ENCODE results near the gene PEX5.
A peak's percentile ranks its signal among the peaks of the same experiment; 100 is the strongest.

PEX5 gene

DNA sequence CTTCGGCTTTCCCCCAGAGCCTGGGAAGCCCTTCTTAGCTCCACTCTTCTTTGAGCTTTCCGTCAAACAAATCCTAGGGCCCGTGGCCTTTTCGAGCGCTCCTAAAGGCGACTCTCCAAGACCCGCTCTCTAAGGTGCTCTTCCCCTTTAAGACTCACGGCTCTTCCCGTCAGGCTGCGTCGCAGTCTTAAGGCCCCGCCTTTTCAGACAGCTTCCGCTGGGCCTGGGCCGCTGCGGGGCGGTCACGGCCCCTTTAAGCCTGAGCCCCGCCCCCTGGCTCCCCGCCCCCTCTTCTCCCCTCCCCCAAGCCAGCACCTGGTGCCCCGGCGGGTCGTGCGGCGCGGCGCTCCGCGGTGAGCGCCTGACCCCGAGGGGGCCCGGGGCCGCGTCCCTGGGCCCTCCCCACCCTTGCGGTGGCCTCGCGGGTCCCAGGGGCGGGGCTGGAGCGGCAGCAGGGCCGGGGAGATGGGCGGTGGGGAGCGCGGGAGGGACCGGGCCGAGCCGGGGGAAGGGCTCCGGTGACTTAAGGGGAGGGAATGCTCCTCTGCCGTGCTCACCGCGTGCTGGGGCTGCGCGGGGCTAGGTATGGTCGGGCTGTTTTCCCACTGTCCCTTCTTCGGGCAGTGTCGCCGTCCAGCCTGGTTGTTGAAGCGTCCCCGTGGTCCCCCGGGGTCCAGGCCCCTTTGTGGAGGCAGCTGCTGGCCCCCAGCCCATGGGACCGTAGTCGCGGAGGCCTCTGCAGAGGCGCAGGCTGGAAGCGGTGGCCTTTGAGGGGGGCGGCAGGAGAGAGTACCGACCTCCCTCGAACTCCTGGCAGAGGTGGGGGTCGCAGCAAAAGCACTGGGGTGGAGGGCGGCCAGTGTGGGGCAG is at the start of gene PEX5:
Gene PEX5 (plus strand): TSS at position 289 of the 870 bp plus-strand sequence. CDS start 692 bp downstream, outside the sequence.
- DNase-seq (peak; percentile 83), ATAC-seq (peak; percentile 99)

- DNase-seq (no peak), ATAC-seq (no peak)
Measured at GRCh38 chr12:7141351-7142005, 48.0 kb upstream of the PEX5 start.

GRCh38 chr12:7142056-7142644 is 47.3 kb upstream of the PEX5 start:
- DNase-seq = peak; percentile 61
- ATAC-seq = peak; percentile 71

GRCh38 chr12:7142809-7143465 is 46.5 kb upstream of the PEX5 start:
- no peak for ATAC-seq
- DNase-seq = no peak

GRCh38 chr12:7143564-7143963 is 45.9 kb upstream of the PEX5 start:
- ATAC-seq = no peak

GRCh38 chr12:7144414-7145120 is 44.9 kb upstream of the PEX5 start:
- ATAC-seq (no peak), DNase-seq (no peak)

More at GRCh38 chr12:7143564-7143963, 45.9 kb upstream of the PEX5 start:
- no peak for DNase-seq

GRCh38 chr12:7145671-7146070 is 43.8 kb upstream of the PEX5 start:
- ATAC-seq = no peak
- no peak for DNase-seq

GRCh38 chr12:7146228-7146627 is 43.3 kb upstream of the PEX5 start:
- DNase-seq (no peak), ATAC-seq (no peak)

DNA sequence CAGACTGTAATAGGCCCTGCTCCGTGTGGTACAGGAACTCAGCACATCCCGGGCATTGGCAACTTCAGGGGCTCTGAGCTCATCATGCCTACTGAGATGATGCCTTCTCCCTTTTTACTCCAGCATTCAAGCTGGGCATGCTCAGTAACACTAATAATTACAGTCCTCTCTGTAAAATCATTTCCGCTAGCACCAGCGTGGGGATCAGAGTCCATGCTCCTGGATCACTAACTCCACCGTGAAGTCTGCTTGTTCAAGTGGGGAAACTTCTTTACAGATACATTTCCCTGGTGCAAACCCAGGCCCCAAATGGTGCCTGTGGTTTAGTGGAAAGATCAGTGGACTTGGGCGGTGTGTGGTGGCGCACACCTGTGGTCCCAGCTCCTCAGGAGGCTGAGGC is 42.6 kb upstream of the PEX5 start:
- DNase-seq (no peak), ATAC-seq (no peak)

DNA sequence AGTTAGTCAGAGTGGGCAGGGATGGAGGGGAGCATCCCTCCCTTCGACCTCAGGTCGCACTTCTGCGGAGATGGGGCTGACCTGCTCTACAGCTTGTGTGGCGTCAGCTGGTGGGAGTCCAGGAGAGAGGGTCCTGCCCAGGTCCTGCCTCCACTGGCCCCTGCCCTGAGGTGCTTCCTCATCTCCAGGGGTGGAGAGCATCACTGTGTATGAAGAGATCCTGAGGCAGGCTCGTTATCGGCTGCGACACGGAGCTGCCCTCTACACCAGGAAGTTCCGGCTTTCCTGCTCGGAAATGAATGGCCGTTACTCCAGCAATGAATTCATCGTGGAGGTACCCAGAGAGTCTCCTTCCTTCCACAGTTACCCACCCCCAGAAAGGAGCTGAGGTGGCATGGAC is 39.1 kb upstream of the PEX5 start:
- no peak for DNase-seq

DNA sequence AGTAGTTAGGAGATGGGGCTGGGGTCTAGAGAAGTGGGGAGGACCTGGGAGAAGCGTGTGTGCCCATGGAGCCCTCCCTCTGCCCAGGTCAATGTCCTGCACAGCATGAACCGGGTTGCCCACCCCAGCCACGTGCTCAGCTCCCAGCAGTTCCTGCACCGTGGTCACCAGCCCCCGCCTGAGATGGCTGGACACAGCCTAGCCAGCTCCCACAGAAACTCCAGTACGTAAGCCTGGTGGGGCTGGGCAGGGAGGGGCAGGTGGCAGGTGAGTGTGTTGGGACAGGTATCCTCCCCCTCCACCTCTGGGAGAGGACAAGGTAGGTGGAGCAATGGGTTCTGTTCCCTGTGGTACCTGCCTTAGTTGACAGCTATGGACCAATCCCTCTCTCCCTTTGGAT is 38.6 kb upstream of the PEX5 start:
- DNase-seq = no peak
- no peak for ATAC-seq

More for the DNA sequence above, 39.1 kb upstream of the PEX5 start:
- no peak for ATAC-seq

DNA sequence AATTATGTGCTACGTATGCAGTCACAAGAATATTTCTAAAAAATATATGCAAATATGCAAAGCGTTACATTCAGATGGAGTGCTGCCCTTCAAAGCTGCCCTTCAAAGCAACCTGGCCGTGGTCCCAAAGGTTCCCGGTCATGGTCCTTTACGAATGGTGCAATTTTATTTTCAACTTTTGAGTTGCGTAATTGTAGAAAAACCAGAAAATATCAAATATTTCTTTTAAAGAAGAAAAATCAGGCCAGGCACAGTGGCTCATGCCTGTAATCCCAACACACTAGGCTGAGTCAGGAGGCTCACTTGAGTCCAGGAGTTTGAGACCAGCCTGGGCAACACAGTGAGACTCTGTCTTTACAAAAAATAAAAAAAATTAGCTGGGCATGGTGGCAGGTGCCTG is 38.0 kb upstream of the PEX5 start:
- ATAC-seq (no peak), DNase-seq (no peak)

DNA sequence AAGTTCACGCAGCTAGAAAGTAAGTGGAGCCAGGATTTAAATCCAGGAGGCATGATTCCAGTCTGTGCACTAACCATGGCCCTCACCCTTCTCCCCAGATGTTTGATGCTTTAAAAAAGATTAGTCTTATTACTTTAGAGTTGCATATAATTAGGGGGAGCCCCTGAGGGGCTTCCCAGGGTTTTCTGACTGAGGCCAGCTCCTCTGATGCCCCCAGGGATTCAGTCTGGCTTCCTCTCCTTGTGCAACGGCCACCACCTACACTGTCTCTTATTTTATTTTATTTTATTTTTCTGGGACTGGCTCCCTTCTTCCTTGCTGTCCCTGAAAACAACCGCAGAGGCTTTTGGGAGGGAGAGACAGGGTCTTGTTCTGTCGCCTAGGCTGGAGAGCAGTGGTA is 36.7 kb upstream of the PEX5 start:
- ATAC-seq (no peak), DNase-seq (no peak)

DNA sequence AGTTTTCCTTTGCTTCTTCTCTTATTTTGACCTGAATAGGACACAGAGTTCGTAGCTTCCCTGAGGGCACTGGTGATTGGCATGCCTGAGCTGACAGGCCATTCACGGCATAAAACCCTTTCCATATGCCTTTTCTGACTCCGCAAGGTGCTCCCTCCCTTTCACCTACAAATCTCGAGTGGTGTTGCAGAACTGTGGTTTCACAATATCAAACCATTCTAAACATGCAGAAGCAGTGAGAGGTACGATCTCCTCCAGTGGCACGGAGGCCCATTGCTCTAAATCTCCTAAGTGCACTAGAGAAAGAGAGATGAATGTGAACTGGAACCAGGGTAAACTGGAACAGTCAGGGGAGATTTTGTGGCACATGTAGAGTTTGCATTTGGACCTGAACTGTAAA is 35.4 kb upstream of the PEX5 start:
- DNase-seq = no peak
- no peak for ATAC-seq

DNA sequence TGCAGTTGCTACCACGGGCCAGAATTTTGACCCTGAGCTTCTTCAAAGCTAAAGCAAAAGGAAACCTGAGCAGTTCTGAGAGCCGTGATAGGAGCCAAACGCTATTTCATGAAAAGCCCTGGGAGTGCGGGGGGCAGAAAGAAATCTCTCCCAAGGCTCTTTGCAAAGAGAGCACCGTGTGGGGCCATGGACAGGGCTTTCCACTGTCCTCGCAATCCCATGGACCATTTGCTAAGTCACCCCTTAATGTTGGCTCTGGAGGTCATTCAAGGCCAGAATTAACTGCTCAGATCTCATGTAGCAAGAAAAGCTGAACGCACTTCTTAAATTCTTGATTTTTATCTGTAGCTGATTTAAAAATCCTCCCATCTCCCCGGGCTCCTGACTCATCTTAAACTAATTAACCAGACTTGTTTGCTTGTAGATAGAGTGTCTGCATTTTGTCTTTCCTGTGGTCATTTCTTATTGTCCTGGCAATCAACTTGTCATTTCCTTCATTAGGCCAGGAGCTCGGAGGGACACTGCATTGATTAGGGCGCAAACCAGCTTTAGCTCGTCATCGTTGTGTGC is 34.5 kb upstream of the PEX5 start:
- no peak for ATAC-seq
- DNase-seq = no peak

- no peak for DNase-seq
- ATAC-seq = no peak
Measured at GRCh38 chr12:7155471-7156034, 33.9 kb upstream of the PEX5 start.

- ATAC-seq (no peak), DNase-seq (no peak)
Measured at GRCh38 chr12:7156259-7157197, 33.0 kb upstream of the PEX5 start.

GRCh38 chr12:7157391-7157790 is 32.1 kb upstream of the PEX5 start:
- ATAC-seq (no peak), DNase-seq (no peak)

DNA sequence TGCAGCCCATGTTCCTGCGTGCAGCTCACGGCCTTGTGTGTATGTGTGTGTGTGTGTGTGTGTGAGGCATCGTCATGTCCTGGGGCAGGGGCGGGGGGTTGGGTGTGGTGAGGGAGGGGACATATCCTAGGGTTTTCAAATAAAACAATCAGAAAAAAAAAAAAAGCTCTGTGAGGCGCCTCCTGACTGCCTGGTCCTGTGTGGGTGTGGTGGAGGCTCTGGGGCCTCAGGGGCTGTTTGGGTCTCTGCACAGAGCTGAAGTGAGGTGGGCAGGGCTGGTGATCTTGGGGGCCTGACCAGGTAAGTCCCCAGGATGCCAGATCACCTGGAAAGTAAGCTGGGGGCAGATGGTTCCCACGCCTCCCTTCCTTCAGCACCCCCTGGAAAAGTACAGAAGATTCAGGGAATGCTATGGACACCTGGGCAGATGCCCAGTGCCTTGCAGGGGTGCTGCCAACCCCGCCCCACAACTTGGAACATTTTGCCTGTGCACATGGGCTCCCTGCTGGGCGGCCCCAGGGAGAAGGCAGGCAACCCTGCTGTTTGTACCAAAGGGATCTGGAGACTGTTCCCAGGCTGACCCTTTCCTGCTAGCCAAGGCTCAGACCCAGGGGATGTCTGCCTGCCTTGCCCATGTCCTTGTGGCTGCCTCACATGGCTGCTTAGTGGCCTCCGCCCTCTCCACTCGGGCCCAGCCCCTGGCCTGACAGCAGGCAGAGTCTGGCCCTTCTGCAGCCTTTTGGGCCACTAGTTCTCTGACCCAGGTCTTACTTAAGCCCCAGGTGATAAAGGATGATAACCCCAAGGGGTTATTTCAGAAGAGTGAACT is 30.5 kb upstream of the PEX5 start:
- DNase-seq (no peak), ATAC-seq (no peak)
